ENCODE results near the gene TMEM86B.

DNA sequence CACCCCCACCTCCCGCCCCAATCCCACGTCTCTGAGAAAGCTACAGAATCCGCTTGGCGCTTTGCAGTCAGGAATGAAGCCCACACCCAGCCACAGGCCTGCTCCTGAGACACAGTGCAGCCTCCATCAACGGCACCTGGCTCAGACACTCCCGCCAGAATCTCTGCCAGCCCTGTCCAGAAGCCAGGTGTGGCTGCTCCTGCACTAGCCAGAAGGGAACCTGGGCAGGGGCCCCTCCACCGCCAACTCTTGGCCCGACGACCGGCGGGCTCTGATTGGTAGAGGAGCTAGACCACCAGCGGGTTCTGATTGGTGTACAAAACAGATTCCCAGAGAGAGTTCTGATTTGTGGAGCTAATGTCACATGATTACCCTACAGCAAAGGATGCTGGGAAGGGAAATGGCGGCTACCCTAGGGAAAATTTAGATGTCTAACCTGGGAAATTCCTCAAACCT, 33.1 kb upstream of the TMEM86B start:
- TF ChIP-seq POLR2AphosphoS5 (IDR thresholded peaks at IDR 0.05; ENCODE audit: low read depth, low read length) (no peak), TAF1 (IDR thresholded peaks at IDR 0.05; ENCODE audit: borderline replicate concordance, insufficient read depth, low read length) (no peak), REST (IDR thresholded peaks at IDR 0.05; ENCODE audit: insufficient read depth in 1 of 2, low read depth in 2 of 2, low read length in 2 of 2) (no peak)
